Naive thymus-derived CD8-positive, alpha-beta T cell (primary cell): ENCODE measurements around the gene PAAF1. TPM values are rescaled to one million over a fixed set of nuclear protein-coding genes. Genes with fewer than 3 reads are reported as not detected.

Experiments used
- ATAC-seq, 2 donors: fragments of 150-1000 bp; cut with Tn5 transposase in 1 of 2; sonication (Bioruptor Pico), chemical (Tn5 transposase) in 1 of 2; 1 replicate in 1 of 2; 2 replicates in 1 of 2; pipeline ENCODE4 v1.10.0; 2021; ENCODE audit warnings: mild to moderate bottlenecking in 2 of 2, moderate library complexity in 2 of 2
- POLR2A ChIA-PET: fragments of 350-600 bp; sonication (Branson Sonifier 250); formaldehyde crosslinking; loops from one replicate; lab custom pipeline; 2021; ENCODE audit warnings: antibody characterized with exemption; lab: Charles Lee
- DNase-seq, 10 donors: peaks; one replicate each; pipeline versions ENCODE4 v3.0.0 to v3.0.0-alpha.2; 2020 to 2022
- H3K27ac Mint-ChIP-seq, 10 donors: one replicate each; pipeline ENCODE4 v1.8.0; 2020 to 2022; ENCODE audit warnings: mild to moderate bottlenecking in 10 of 10, mixed read lengths in 10 of 10, moderate library complexity in 4 of 10, inconsistent platforms in 1 of 10
- H3K27me3 Mint-ChIP-seq, 5 donors: one replicate each; pipeline ENCODE4 v1.8.0; 2021 to 2022; ENCODE audit warnings: mixed read lengths in 5 of 5
- H3K36me3 Mint-ChIP-seq, 3 donors: one replicate each; pipeline ENCODE4 v1.8.0; 2020 to 2022; ENCODE audit warnings: mixed read lengths in 3 of 3, mild to moderate bottlenecking in 2 of 3, inconsistent platforms in 1 of 3
- H3K4me1 Mint-ChIP-seq, 4 donors: one replicate each; pipeline ENCODE4 v1.8.0; 2021 to 2022; ENCODE audit warnings: mixed read lengths in 4 of 4
- H3K4me3 Mint-ChIP-seq, 10 donors: one replicate each; pipeline ENCODE4 v1.8.0; 2020 to 2022; ENCODE audit warnings: mild to moderate bottlenecking in 10 of 10, mixed read lengths in 10 of 10, moderate library complexity in 6 of 10, inconsistent platforms in 1 of 10
- H3K9me3 Mint-ChIP-seq, 9 donors: one replicate each; pipeline ENCODE4 v1.8.0; 2020 to 2022; ENCODE audit warnings: mixed read lengths in 9 of 9, mild to moderate bottlenecking in 3 of 9, inconsistent platforms in 1 of 9, moderate library complexity in 1 of 9
- polyA plus RNA-seq, 3 donors: library from polyadenylated mRNA; unstranded; fragments of 300-500 nt; fragmentation: Illumina TruSeq; gene quantifications; one replicate each; pipeline ENCODE4 v1.2.3, GENCODE V29; 2021
- total RNA-seq, 8 experiments: library from RNA in 2 of 8; stranded (reverse) in 2 of 8; gene quantifications; one replicate each; pipeline ENCODE4 v1.2.3 and lab custom pipeline; 2021 to 2026

Gene PAAF1
- total and polyA plus RNA-seq, 5 experiments from 2014 or later: 17.7 to 30.4 (median 23.9) TPM

DNA sequence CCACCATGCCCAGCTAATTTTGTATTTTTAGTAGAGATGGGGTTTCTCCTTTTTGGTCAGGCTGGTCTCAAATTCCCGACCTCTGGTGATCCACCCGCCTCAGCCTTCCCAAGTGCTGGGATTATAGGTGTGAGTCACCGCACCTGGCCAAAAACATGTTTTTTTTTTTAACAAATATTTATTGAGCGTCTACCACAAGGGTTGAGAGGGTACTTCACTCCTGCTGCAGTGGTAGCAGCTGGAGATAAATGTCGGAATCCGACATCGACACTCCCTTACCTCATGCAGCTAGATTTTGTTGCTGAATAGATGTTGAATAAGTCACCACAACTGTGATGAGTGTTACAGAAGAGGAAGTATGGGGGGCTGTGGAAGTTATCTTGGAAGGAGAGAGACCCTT is 75.0 kb downstream of the PAAF1 start:
- Mint-ChIP-seq H3K4me3 (no peak overlapping the region), H3K27ac (peak overlapping the region in 1 of 10 donors; percentile 12), H3K4me1 (peaks cover 0 to 4% (median 2%) of the 10 kb centered on the region in 4 donors), H3K9me3 (no peaks in the 10 kb centered on the region), H3K27me3 (peaks cover 2 to 12% (median 9%) of the 10 kb centered on the region in 5 donors), H3K36me3 (no peaks in the 10 kb centered on the region)
- no peak for DNase-seq
- POLR2A ChIA-PET: no interaction called here
- ATAC-seq: no peak

- Mint-ChIP-seq H3K9me3 (no peaks in the 10 kb centered on the region), H3K27me3 (peaks cover 4 to 22% (median 13%) of the 10 kb centered on the region in 5 donors), H3K36me3 (no peaks in the 10 kb centered on the region), H3K4me3 (peak overlapping the region in 7 of 10 donors; percentile 11 to 80 (median 46)), H3K4me1 (peaks cover 0 to 12% (median 7%) of the 10 kb centered on the region in 4 donors), H3K27ac (peak overlapping the region in 3 of 10 donors; percentile 35 to 68 (median 67))
- no peak for DNase-seq
- ATAC-seq: peak in 1 of 2 donors; percentile 10
- POLR2A ChIA-PET: interaction anchor here (0.6 to 2.3 kb wide), 2 partner anchors 10 to 37 kb away, joined by 3 to 7 read pairs; no protein-coding TSS in a partner anchor
Measured at GRCh38 chr11:73956876-73957653, 80.3 kb downstream of the PAAF1 start.

- Mint-ChIP-seq H3K27ac (peak overlapping the region in 1 of 10 donors; percentile 68), H3K4me3 (peak overlapping the region in 7 of 10 donors; percentile 11 to 80 (median 46))
Measured at GRCh38 chr11:73957654-73958361, 81.0 kb downstream of the PAAF1 start.

DNA sequence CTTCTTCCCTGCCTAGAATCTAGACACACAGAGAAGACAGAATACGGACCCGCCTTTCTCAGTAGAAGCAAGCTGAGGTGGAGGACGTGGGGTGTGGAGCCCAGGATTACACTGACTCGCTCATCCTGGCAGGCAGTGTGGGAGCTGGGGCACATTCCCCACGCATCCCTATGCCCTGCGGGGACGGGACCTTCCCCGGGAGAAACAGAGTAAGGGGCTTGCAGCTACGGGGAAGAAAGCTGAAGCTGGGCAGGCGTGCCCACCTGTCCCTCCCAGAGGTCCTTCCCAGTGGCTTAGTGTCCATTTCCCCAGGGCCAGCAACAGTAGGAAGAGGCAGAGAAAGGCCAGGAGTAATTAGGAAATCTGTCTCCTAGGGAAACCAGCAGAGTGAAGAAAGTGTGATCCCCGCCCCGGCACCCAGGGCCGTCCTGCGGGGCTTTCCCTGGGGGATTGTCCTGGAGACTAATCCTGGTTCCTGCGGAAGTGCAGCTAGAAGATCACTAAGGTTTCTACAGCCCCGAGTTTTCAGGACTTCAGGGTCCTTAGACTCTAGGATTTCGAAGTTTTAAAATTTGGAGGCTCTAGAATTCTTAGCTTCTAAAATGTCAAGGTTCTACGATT is 81.8 kb downstream of the PAAF1 start:
- Mint-ChIP-seq H3K4me3 (no peak overlapping the region), H3K27ac (peak overlapping the region in 1 of 10 donors; percentile 43), H3K4me1 (peaks cover 0 to 12% (median 7%) of the 10 kb centered on the region in 4 donors), H3K36me3 (no peaks in the 10 kb centered on the region), H3K27me3 (peaks cover 4 to 22% (median 13%) of the 10 kb centered on the region in 5 donors), H3K9me3 (no peaks in the 10 kb centered on the region)
- DNase-seq (no peak), ATAC-seq (no peak)
- POLR2A ChIA-PET: interaction anchor here (2.3 kb wide), 1 partner anchor 9 kb away, joined by 7 read pairs; no protein-coding TSS in a partner anchor

More at GRCh38 chr11:73957654-73958361, 81.0 kb downstream of the PAAF1 start:
- H3K9me3 Mint-ChIP-seq: no peaks in the 10 kb centered on the region
- no peaks in the 10 kb centered on the region for H3K36me3 Mint-ChIP-seq
- peaks cover 4 to 22% (median 13%) of the 10 kb centered on the region in 5 donors for H3K27me3 Mint-ChIP-seq
- POLR2A ChIA-PET: interaction anchor here (2.3 kb wide), 1 partner anchor 10 kb away, joined by 7 read pairs; no protein-coding TSS in a partner anchor
- peaks cover 0 to 12% (median 7%) of the 10 kb centered on the region in 4 donors for H3K4me1 Mint-ChIP-seq
- no peak for DNase-seq
- ATAC-seq: peak; percentile 33 to 37

DNA sequence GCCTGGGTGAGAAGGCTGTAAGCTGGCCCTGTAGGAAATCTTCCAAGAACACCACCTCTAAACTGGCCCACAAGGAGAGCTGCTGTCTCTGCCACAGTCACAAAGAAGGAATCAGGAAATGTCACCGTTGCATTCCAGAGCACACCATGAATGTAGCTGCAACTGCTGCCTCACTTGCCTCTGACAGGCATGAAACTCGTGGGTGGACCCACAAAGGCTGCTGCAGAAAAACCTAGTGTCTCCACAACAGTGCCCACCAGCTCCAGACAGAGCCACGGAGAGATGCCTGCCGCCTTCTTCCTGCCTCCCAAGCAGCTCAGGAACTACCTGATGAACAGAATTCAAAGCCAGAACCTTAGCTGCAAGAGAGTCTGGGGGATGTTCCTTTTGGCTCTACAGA is 84.5 kb downstream of the PAAF1 start:
- Mint-ChIP-seq H3K4me3 (no peak overlapping the region), H3K36me3 (no peaks in the 10 kb centered on the region), H3K27ac (peak overlapping the region in 2 of 10 donors; percentile 44 to 63), H3K4me1 (peaks cover 13 to 30% (median 21%) of the 10 kb centered on the region in 4 donors), H3K9me3 (no peaks in the 10 kb centered on the region), H3K27me3 (peaks cover 2 to 15% (median 6%) of the 10 kb centered on the region in 5 donors)
- no peak for ATAC-seq
- DNase-seq: no peak
- POLR2A ChIA-PET: no interaction called here

- Mint-ChIP-seq H3K4me3 (no peak overlapping the region), H3K27me3 (peaks cover 0 to 6% (median 5%) of the 10 kb centered on the region in 5 donors), H3K4me1 (peaks cover 12 to 27% (median 19%) of the 10 kb centered on the region in 4 donors), H3K27ac (peak overlapping the region in 1 of 10 donors; percentile 54), H3K9me3 (no peaks in the 10 kb centered on the region), H3K36me3 (no peaks in the 10 kb centered on the region)
- no peak for DNase-seq
- ATAC-seq: no peak
- POLR2A ChIA-PET: interaction anchor here (13.0 kb wide), 1 partner anchor 20 kb away, joined by 534 read pairs; the partner anchor contains the start of gene UCP2
Measured at GRCh38 chr11:73962101-73962705, 85.4 kb downstream of the PAAF1 start.

DNA sequence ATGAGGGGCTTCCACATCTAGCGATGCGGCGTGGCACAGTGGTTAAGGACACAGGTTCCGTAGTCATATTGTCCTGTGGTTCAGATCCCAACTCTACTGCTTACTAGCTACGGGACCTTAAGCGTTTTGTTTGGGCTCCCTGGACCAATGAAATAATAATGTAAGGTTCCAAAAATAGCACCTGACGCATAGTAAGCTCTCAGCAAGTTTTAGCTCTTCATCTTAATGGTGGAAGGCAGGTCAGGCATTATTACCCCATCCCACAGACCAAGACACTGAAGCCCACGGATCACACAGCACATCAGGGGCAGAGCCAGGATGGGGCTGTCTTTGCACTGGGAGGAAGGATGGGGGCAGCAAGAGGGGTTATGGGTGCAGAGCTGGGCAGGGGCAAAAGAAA is 87.1 kb downstream of the PAAF1 start:
- POLR2A ChIA-PET: interaction anchor here (0.6 to 13.0 kb wide), 13 partner anchors 9 to 91 kb away, joined by 3 to 534 read pairs (median 5); partner anchors contain the start of genes UCP2 and UCP3
- no peaks in the 10 kb centered on the region for H3K27me3 Mint-ChIP-seq
- no peaks in the 10 kb centered on the region for H3K9me3 Mint-ChIP-seq
- no peak for DNase-seq
- peak overlapping the region in 5 of 10 donors; percentile 20 to 72 (median 56) for H3K4me3 Mint-ChIP-seq
- H3K4me1 Mint-ChIP-seq: peaks cover 12 to 39% (median 31%) of the 10 kb centered on the region in 4 donors
- no peak for ATAC-seq
- H3K36me3 Mint-ChIP-seq: no peaks in the 10 kb centered on the region
- H3K27ac Mint-ChIP-seq: peak overlapping the region; percentile 7 to 95 (median 72)

- peaks cover 25 to 53% (median 45%) of the 10 kb centered on the region in 4 donors for H3K4me1 Mint-ChIP-seq
- POLR2A ChIA-PET: interaction anchor here (0.7 to 19.8 kb wide), 10 partner anchors 7 to 68 kb away, joined by 4 to 534 read pairs (median 12); partner anchors contain the start of genes UCP2 and UCP3
- H3K9me3 Mint-ChIP-seq: no peaks in the 10 kb centered on the region
- peak overlapping the region in 2 of 10 donors; percentile 60 to 64 for H3K4me3 Mint-ChIP-seq
- DNase-seq (no peak), ATAC-seq (no peak)
- H3K36me3 Mint-ChIP-seq: no peaks in the 10 kb centered on the region
- no peaks in the 10 kb centered on the region for H3K27me3 Mint-ChIP-seq
- peak overlapping the region in 8 of 10 donors; percentile 15 to 94 (median 33) for H3K27ac Mint-ChIP-seq
Measured at GRCh38 chr11:73965076-73965763, 88.4 kb downstream of the PAAF1 start.

DNA sequence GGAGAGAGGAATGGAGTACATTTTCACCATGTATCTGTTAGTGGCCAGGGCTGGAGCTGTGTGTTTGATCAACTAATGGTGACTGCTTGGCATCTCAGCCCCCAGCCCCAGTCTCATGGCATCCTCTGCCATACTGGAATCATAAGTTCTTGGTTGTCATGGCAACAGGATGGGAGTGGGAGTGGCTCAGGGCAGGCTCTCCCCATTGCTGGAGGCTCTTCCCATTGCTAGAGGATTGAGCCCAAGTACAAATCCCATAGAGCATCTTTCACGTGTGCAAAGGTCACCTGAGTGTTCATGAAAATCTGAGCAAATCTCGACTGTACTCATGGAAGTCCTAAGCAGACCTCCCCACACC is 88.9 kb downstream of the PAAF1 start:
- POLR2A ChIA-PET: interaction anchor here (2.6 to 24.6 kb wide), 6 partner anchors 16 to 64 kb away, joined by 11 to 1033 read pairs (median 266); partner anchors contain the start of genes UCP2 and UCP3
- peaks cover 26 to 58% (median 49%) of the 10 kb centered on the region in 4 donors for H3K4me1 Mint-ChIP-seq
- no peaks in the 10 kb centered on the region for H3K36me3 Mint-ChIP-seq
- DNase-seq: no peak
- peak overlapping the region in 8 of 10 donors; percentile 39 to 87 (median 76) for H3K27ac Mint-ChIP-seq
- no peaks in the 10 kb centered on the region for H3K27me3 Mint-ChIP-seq
- no peak for ATAC-seq
- no peaks in the 10 kb centered on the region for H3K9me3 Mint-ChIP-seq
- H3K4me3 Mint-ChIP-seq: peak overlapping the region in 3 of 10 donors; percentile 12 to 26 (median 18)

- Mint-ChIP-seq H3K27me3 (no peaks in the 10 kb centered on the region), H3K9me3 (no peaks in the 10 kb centered on the region), H3K27ac (peak overlapping the region; percentile 94 to 100 (median 98)), H3K4me1 (peaks cover 41 to 85% (median 76%) of the 10 kb centered on the region in 4 donors), H3K36me3 (no peaks in the 10 kb centered on the region), H3K4me3 (peak overlapping the region in 8 of 10 donors; percentile 30 to 85 (median 66))
- peak in 1 of 2 donors; percentile 4 for ATAC-seq
- no peak for DNase-seq
- POLR2A ChIA-PET: interaction anchor here (1.1 to 24.6 kb wide), 6 partner anchors 11 to 67 kb away, joined by 3 to 1033 read pairs (median 266); partner anchors contain the start of genes UCP2 and UCP3
Measured at GRCh38 chr11:73968356-73968966, 91.7 kb downstream of the PAAF1 start.
